Measurements from ENCODE around the gene TBC1D16. TPM values are rescaled to one million over a fixed set of nuclear protein-coding genes. Genes with fewer than 3 reads are reported as not detected.

Gene TBC1D16
- total and polyA plus RNA-seq, 2 donors (not counting 1 experiment from before 2014, with no cell fraction given), result 0.82 to 2.7 TPM

- Mint-ChIP-seq H3K4me3 (no peak overlapping the region), H3K9me3 (ENCODE audit: insufficient read depth) (no peaks in the 10 kb centered on the region), H3K4me1 (peaks cover 7% of the 10 kb centered on the region), H3K27me3 (no peaks in the 10 kb centered on the region), H3K27ac (no peak overlapping the region)
- DNase-seq (no peak), ATAC-seq (ENCODE audit: low read depth) (no peak)
- TF ChIP-seq CTCF (IDR thresholded peaks at IDR 0.05) (no peak), EZH2 (IDR thresholded peaks at IDR 0.05; ENCODE audit: borderline replicate concordance, insufficient read depth, low read depth, low read length, poor library complexity, severe bottlenecking) (no peak)
- no peaks in the 10 kb centered on the region for H3K9me3 ChIP-seq (ENCODE audit: control extremely low read depth in 1 of 3, control insufficient read depth in 2 of 3, insufficient read depth in 1 of 3, low read length in 2 of 3)
- H2AFZ ChIP-seq (ENCODE audit: insufficient read depth, low read depth, low read length, poor library complexity, severe bottlenecking), result no peak overlapping the region
- H3K27ac ChIP-seq (ENCODE audit: low read length in 2 of 2), result no peak overlapping the region
- ChIA-PET CTCF (no interaction called here), POLR2A (no interaction called here)
- H3K4me2 ChIP-seq (replicated peaks; ENCODE audit: low read depth, low read length, poor library complexity, severe bottlenecking), result no peak overlapping the region
- no peaks in the 10 kb centered on the region for H4K20me1 ChIP-seq (ENCODE audit: control insufficient read depth, insufficient read depth, low read length, poor library complexity, severe bottlenecking)
- no peak overlapping the region for H3K9ac ChIP-seq (ENCODE audit: low read length)
- H3K4me3 ChIP-seq (ENCODE audit: control extremely low read depth in 1 of 5, extremely low read depth in 1 of 5, insufficient read depth in 1 of 5, low read depth in 2 of 5, low read length in 4 of 5), result no peak overlapping the region
- peaks cover 0 to 3% of the 10 kb centered on the region in 2 donors for H3K4me1 ChIP-seq (ENCODE audit: control insufficient read depth in 2 of 2, insufficient read depth in 2 of 2, low read length in 2 of 2)
- H3K36me3 ChIP-seq (replicated peaks in 1 of 2; ENCODE audit: control extremely low read depth in 1 of 2, control insufficient read depth in 1 of 2, extremely low read depth in 1 of 2, insufficient read depth in 2 of 2, low read length in 1 of 2), result no peaks in the 10 kb centered on the region
- peaks cover 4% of the 10 kb centered on the region for H3K79me2 ChIP-seq (ENCODE audit: control insufficient read depth, insufficient read depth, low read length)
- H3K27me3 ChIP-seq (replicated peaks in 1 of 4; ENCODE audit: control extremely low read depth in 1 of 4, control insufficient read depth in 3 of 4, insufficient read depth in 4 of 4, low read length in 3 of 4), result peaks cover 0 to 2% (median 0%) of the 10 kb centered on the region in 4 experiments
- intact Hi-C loops (cut with micrococcal nuclease), result no loop called here
- WGBS (ENCODE audit: insufficient coverage), result 97% methylated on average over 43 of the region's 43 CpGs
These were observed 12.0 kb downstream of the TBC1D16 start for GRCh38 chr17:80023481-80024205.

GRCh38 chr17:80021600-80021999, 14.1 kb downstream of the TBC1D16 start:
- no peaks in the 10 kb centered on the region for H3K9me3 ChIP-seq (ENCODE audit: control extremely low read depth in 1 of 3, control insufficient read depth in 2 of 3, insufficient read depth in 1 of 3, low read length in 2 of 3)
- no peak for ATAC-seq (ENCODE audit: low read depth)
- Mint-ChIP-seq H3K4me1 (peaks cover 7% of the 10 kb centered on the region), H3K4me3 (no peak overlapping the region), H3K27ac (no peak overlapping the region), H3K9me3 (ENCODE audit: insufficient read depth) (no peaks in the 10 kb centered on the region), H3K27me3 (no peaks in the 10 kb centered on the region)
- no peaks in the 10 kb centered on the region for H3K36me3 ChIP-seq (replicated peaks in 1 of 2; ENCODE audit: control extremely low read depth in 1 of 2, control insufficient read depth in 1 of 2, extremely low read depth in 1 of 2, insufficient read depth in 2 of 2, low read length in 1 of 2)
- intact Hi-C loops (cut with micrococcal nuclease), result no loop called here
- H2AFZ ChIP-seq (ENCODE audit: insufficient read depth, low read depth, low read length, poor library complexity, severe bottlenecking), result no peak overlapping the region
- DNase-seq, result no peak
- no peak for TF ChIP-seq CTCF (IDR thresholded peaks at IDR 0.05)
- TF ChIP-seq EZH2 (IDR thresholded peaks at IDR 0.05; ENCODE audit: borderline replicate concordance, insufficient read depth, low read depth, low read length, poor library complexity, severe bottlenecking), result no peak
- peaks cover 0 to 3% of the 10 kb centered on the region in 2 donors for H3K4me1 ChIP-seq (ENCODE audit: control insufficient read depth in 2 of 2, insufficient read depth in 2 of 2, low read length in 2 of 2)
- H4K20me1 ChIP-seq (ENCODE audit: control insufficient read depth, insufficient read depth, low read length, poor library complexity, severe bottlenecking), result no peaks in the 10 kb centered on the region
- H3K4me3 ChIP-seq (ENCODE audit: control extremely low read depth in 1 of 5, extremely low read depth in 1 of 5, insufficient read depth in 1 of 5, low read depth in 2 of 5, low read length in 4 of 5), result no peak overlapping the region
- no peak overlapping the region for H3K9ac ChIP-seq (ENCODE audit: low read length)
- peaks cover 4% of the 10 kb centered on the region for H3K79me2 ChIP-seq (ENCODE audit: control insufficient read depth, insufficient read depth, low read length)
- 100% methylated on average over 1 of the region's 2 CpGs for WGBS (ENCODE audit: insufficient coverage)
- H3K27me3 ChIP-seq (replicated peaks in 1 of 4; ENCODE audit: control extremely low read depth in 1 of 4, control insufficient read depth in 3 of 4, insufficient read depth in 4 of 4, low read length in 3 of 4), result peaks cover 0 to 2% (median 0%) of the 10 kb centered on the region in 4 experiments
- no peak overlapping the region for H3K4me2 ChIP-seq (replicated peaks; ENCODE audit: low read depth, low read length, poor library complexity, severe bottlenecking)
- ChIA-PET POLR2A (no interaction called here), CTCF (interaction anchor here (1.7 kb wide), 1 partner anchor 13 kb away, joined by 6 read pairs; no protein-coding TSS in a partner anchor)
- H3K27ac ChIP-seq (ENCODE audit: low read length in 2 of 2), result no peak overlapping the region

Measured in B cell (primary cell).